HepG2 (cell line): Measurements from ENCODE around the gene RABGAP1L. TPM values are rescaled to one million over a fixed set of nuclear protein-coding genes. Genes with fewer than 3 reads are reported as not detected.

Source experiments
- ATAC-seq: fragments of 200-7000 bp; cut with Tn5 transposase; 3 replicates; pipeline ENCODE4 v1.9.1; 2020; ENCODE audit warnings: mild to moderate bottlenecking, moderate library complexity
- BruUV-seq: library from RNA; stranded (reverse); fragments of 400-500 nt; replicated peaks from 2 replicates; lab custom pipeline; 2021; lab: Mats Ljungman, UMichigan
- CTCF ChIA-PET: fragments of 300-600 bp; formaldehyde crosslinking; extraction: SDS; loops from one replicate; lab custom pipeline; 2021; ENCODE audit warnings: low total read pairs, inconsistent platforms, low intra/inter-chr PET ratio; lab: Yijun Ruan, JAX
- POLR2A ChIA-PET: fragments of 350-600 bp; sonication (Branson Sonifier 250); formaldehyde crosslinking; loops from one replicate; lab custom pipeline; 2020; ENCODE audit warnings: antibody characterized with exemption, inconsistent platforms; lab: Yijun Ruan, JAX
- DNase-seq: peaks from one replicate; pipeline ENCODE4 v3.0.0-alpha.2; 2015; ENCODE audit warnings: low spot score
- FAIRE-seq: peaks from 3 replicates; lab custom pipeline; 2011; peaks lifted over from hg19 to GRCh38; lab: Jason Lieb, UNC
- H2AFZ ChIP-seq: one replicate; pipeline ENCODE4 v1.6.1; 2011; ENCODE audit warnings: low read length, inconsistent platforms
- H3K27ac ChIP-seq: fragments of 300-600 bp; 3 replicates; pipeline ENCODE4 v1.8.0; 2011; ENCODE audit warnings: mixed run types, mild to moderate bottlenecking, mixed read lengths, low read length, inconsistent platforms; ENCODE audit not compliant: insufficient read depth; ENCODE audit errors: extremely low read length
- H3K27me3 ChIP-seq, 2 experiments: fragments of 200-600 bp in 1 of 2; 2 replicates in 1 of 2; 3 replicates in 1 of 2; pipeline versions ENCODE4 v1.6.0 to v1.8.0; 2011; ENCODE audit warnings: low read length in 2 of 2, mild to moderate bottlenecking in 2 of 2, moderate library complexity in 2 of 2, inconsistent platforms in 1 of 2; ENCODE audit not compliant: insufficient read depth in 2 of 2, control insufficient read depth in 1 of 2
- H3K36me3 ChIP-seq, 2 experiments: fragments of 200-600 bp in 1 of 2; replicated peaks in 1 of 2; 2 replicates in 1 of 2; 3 replicates in 1 of 2; pipeline versions ENCODE4 v1.5.1 to v1.8.0; 2011; ENCODE audit warnings: low read length in 2 of 2, inconsistent platforms in 1 of 2; ENCODE audit not compliant: insufficient read depth in 2 of 2, control insufficient read depth in 1 of 2
- H3K4me1 ChIP-seq: 2 replicates; pipeline ENCODE4 v1.5.1; 2012; ENCODE audit warnings: low read length, inconsistent platforms; ENCODE audit not compliant: insufficient read depth
- H3K4me2 ChIP-seq: 2 replicates; pipeline ENCODE4 v1.6.0; 2011; ENCODE audit warnings: low read depth, low read length, inconsistent platforms
- H3K4me3 ChIP-seq, 3 experiments: fragments of 200-600 bp in 1 of 3; sonication (generic), shearing (Covaris generic) in 1 of 3; replicated peaks in 1 of 3; 2 replicates each; pipeline ENCODE4 v1.5.1; 2011 to 2016; ENCODE audit warnings: low read length in 3 of 3, inconsistent platforms in 2 of 3, low read depth in 2 of 3, mild to moderate bottlenecking in 2 of 3, control low read depth in 1 of 3, mixed read lengths in 1 of 3; ENCODE audit not compliant: insufficient read depth in 1 of 3
- H3K79me2 ChIP-seq: one replicate; pipeline ENCODE4 v1.6.1; 2011; ENCODE audit warnings: low read length, inconsistent platforms; ENCODE audit not compliant: insufficient read depth
- H3K9ac ChIP-seq: 2 replicates; pipeline ENCODE4 v1.6.0; 2011; ENCODE audit warnings: mild to moderate bottlenecking, low read depth, low read length, inconsistent platforms; ENCODE audit not compliant: insufficient read depth
- H3K9me3 ChIP-seq: 2 replicates; pipeline ENCODE4 v1.5.1; 2012; ENCODE audit warnings: mild to moderate bottlenecking, low read length
- H4K20me1 ChIP-seq: 2 replicates; pipeline ENCODE4 v1.6.0; 2011; ENCODE audit warnings: inconsistent platforms, mild to moderate bottlenecking, low read length, moderate library complexity; ENCODE audit not compliant: insufficient read depth
- ERF ChIP-seq: IDR thresholded peaks from 2 replicates; pipeline ENCODE4 v1.6.1; 2018; ENCODE audit warnings: missing biosample characterization, missing genetic modification reagents
- HMG20A ChIP-seq: IDR thresholded peaks from 2 replicates; pipeline ENCODE4 v1.6.1; 2016; ENCODE audit warnings: borderline replicate concordance
- HNRNPUL1 ChIP-seq: fragments of 200-400 bp; formaldehyde crosslinking; IDR thresholded peaks from 2 replicates; pipeline ENCODE4 v1.6.1; 2017; ENCODE audit warnings: low read depth, mild to moderate bottlenecking, low read length, moderate library complexity
- KDM1A ChIP-seq: IDR thresholded peaks from 2 replicates; pipeline ENCODE4 v1.6.1; 2016; ENCODE audit warnings: missing compliant biosample characterization
- MAFK ChIP-seq, 2 experiments: IDR thresholded peaks in 1 of 2; conservative IDR thresholded peaks in 1 of 2; 2 replicates each; pipeline ENCODE4 v1.6.1; 2011; ENCODE audit warnings: improper control_type of control experiment in 2 of 2, low read length in 2 of 2
- NCOA5 ChIP-seq: sonication (generic); formaldehyde crosslinking; IDR thresholded peaks from 2 replicates; pipeline ENCODE4 v1.4.0; 2020; ENCODE audit warnings: missing genetic modification reagents
- PCBP1 ChIP-seq: fragments of 200-400 bp; formaldehyde crosslinking; IDR thresholded peaks from 2 replicates; pipeline ENCODE4 v1.6.1; 2017; ENCODE audit warnings: mild to moderate bottlenecking, low read depth, low read length, borderline replicate concordance
- POGZ ChIP-seq: sonication (generic); formaldehyde crosslinking; IDR thresholded peaks from 2 replicates; pipeline ENCODE4 v1.4.0; 2020; ENCODE audit warnings: mild to moderate bottlenecking, missing genetic modification reagents
- SOX5 ChIP-seq: IDR thresholded peaks from 2 replicates; pipeline ENCODE4 v1.6.1; 2016; ENCODE audit warnings: borderline replicate concordance
- SRSF4 ChIP-seq: fragments of 200-400 bp; formaldehyde crosslinking; IDR thresholded peaks from one replicate; pipeline ENCODE4 v1.6.1; 2018; ENCODE audit warnings: mild to moderate bottlenecking, low read depth, low read length, moderate library complexity; ENCODE audit not compliant: poor library complexity, severe bottlenecking
- STAG1 ChIP-seq: sonication (generic); formaldehyde crosslinking; IDR thresholded peaks from 2 replicates; pipeline ENCODE4 v1.4.0; 2020; ENCODE audit warnings: missing genetic modification reagents
- ZNF678 ChIP-seq: sonication (generic); formaldehyde crosslinking; IDR thresholded peaks from 2 replicates; pipeline ENCODE4 v1.4.0; 2020; ENCODE audit warnings: mild to moderate bottlenecking, missing genetic modification reagents
- WGBS: methylation state at CpG from one replicate; pipeline ENCODE4 v1.1.6; 2017; ENCODE audit warnings: low lambda C conversion rate; 5-methylcytosine and 5-hydroxymethylcytosine counted together
- in situ Hi-C: cut with HindIII; loops from 2 replicates; pipeline ENCODE4 v1.10.0; 2017; ENCODE audit warnings: low pct_unique_long_range_greater_than_20kb; ENCODE audit not compliant: extremely low pct_ligation_motif_present
- intact Hi-C: fragments of 100-400 bp; cut with micrococcal nuclease; formaldehyde crosslinking; loops from one replicate; pipeline ENCODE4 v1.10.0; 2022; ENCODE audit not compliant: unreplicated experiment
- polyA plus RNA-seq, 8 experiments: library from polyadenylated mRNA; depleted of rRNA in 3 of 8; stranded (reverse) in 7 of 8; unstranded in 1 of 8; fragments of >200 nt; fragmentation: Illumina TruSeq in 4 of 8; extraction: Trizol in 4 of 8; gene quantifications; 2 replicates each; pipeline versions ENCODE4 v1.2.1 to v1.2.3, GENCODE V29; 2011 to 2016; ENCODE audit warnings: low read depth in 4 of 8, missing spikeins in 1 of 8, mixed read lengths in 1 of 8; ENCODE audit not compliant: insufficient read depth in 1 of 8
- total RNA-seq, 5 experiments: library from RNA; depleted of rRNA; stranded (reverse); fragments of >200 nt; fragmentation: Illumina TruSeq; extraction: Trizol; gene quantifications; 2 replicates each; pipeline ENCODE4 v1.2.3, GENCODE V29; 2016; ENCODE audit warnings: low read depth in 1 of 5
- TF ChIP-seq, protein P1 (sequence below): sonication (generic); formaldehyde crosslinking; IDR thresholded peaks from 2 replicates; pipeline ENCODE4 v1.5.0; 2020; ENCODE audit warnings: mild to moderate bottlenecking, missing genetic modification reagents, moderate library complexity
- TF ChIP-seq, protein P2 (sequence below): conservative IDR thresholded peaks from 2 replicates; pipeline ENCODE4 v1.6.1; 2018; ENCODE audit warnings: missing genetic modification reagents
- TF ChIP-seq, protein P3 (sequence below): sonication (generic); formaldehyde crosslinking; IDR thresholded peaks from 2 replicates; pipeline ENCODE4 v1.4.0; 2020; ENCODE audit warnings: mild to moderate bottlenecking, low read depth, missing genetic modification reagents
- TF ChIP-seq, protein P4 (sequence below): sonication (generic); formaldehyde crosslinking; IDR thresholded peaks from 2 replicates; pipeline ENCODE4 v1.8.1; 2023; ENCODE audit warnings: mild to moderate bottlenecking, missing genetic modification reagents, borderline replicate concordance

The RABGAP1L gene
- total and polyA plus RNA-seq, 2 of the 13 experiments (the other 11 are each of a cell fraction or from before 2014, with no cell fraction given): 7.9 to 22.6 TPM

DNA sequence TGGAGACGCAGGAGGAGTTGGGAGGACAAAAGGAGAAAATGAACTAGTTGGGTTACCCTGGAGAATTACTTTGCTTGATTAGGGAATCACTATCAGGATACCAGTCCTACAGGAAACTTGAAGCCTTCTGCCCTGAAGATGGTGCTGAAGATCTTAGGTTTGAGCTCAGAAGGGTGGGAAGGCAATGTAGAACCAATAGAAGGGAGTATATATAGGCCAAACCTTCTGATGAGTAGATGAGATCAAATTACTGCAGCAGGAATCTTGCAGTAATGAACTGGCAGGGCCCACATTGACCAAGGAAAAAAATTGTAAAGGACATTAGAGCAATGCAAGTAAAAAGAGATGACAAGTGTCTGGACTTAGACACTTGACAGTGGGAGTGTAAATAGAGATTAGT, 724.1 kb downstream of the RABGAP1L start:
- no peaks in the 10 kb centered on the region for H3K79me2 ChIP-seq
- ATAC-seq: no peak; the same call in 2 of the 3 replicates
- intact Hi-C loops: loop anchor here (5.0 kb wide), 1 partner anchor 114 kb away; the partner anchor contains the start of gene CACYBP
- TF ChIP-seq ZNF678 (CRISPR knock-in tag) (no peak), SRSF4 (no peak), STAG1 (CRISPR knock-in tag) (peak; percentile 48)
- TF ChIP-seq, protein P1, sequence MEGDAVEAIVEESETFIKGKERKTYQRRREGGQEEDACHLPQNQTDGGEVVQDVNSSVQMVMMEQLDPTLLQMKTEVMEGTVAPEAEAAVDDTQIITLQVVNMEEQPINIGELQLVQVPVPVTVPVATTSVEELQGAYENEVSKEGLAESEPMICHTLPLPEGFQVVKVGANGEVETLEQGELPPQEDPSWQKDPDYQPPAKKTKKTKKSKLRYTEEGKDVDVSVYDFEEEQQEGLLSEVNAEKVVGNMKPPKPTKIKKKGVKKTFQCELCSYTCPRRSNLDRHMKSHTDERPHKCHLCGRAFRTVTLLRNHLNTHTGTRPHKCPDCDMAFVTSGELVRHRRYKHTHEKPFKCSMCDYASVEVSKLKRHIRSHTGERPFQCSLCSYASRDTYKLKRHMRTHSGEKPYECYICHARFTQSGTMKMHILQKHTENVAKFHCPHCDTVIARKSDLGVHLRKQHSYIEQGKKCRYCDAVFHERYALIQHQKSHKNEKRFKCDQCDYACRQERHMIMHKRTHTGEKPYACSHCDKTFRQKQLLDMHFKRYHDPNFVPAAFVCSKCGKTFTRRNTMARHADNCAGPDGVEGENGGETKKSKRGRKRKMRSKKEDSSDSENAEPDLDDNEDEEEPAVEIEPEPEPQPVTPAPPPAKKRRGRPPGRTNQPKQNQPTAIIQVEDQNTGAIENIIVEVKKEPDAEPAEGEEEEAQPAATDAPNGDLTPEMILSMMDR (CRISPR knock-in tag): peak; percentile 30
- TF ChIP-seq, all 625 proteins: peak for 2
- FAIRE-seq: no peak
- Histone ChIP-seq H3K9me3 (no peaks in the 10 kb centered on the region), H3K36me3 (no peaks in the 10 kb centered on the region), H3K27ac (no peak overlapping the region), H3K4me2 (no peak overlapping the region), H3K4me1 (no peaks in the 10 kb centered on the region), H3K9ac (no peak overlapping the region), H2AFZ (no peak overlapping the region), H4K20me1 (no peaks in the 10 kb centered on the region), H3K27me3 (no peaks in the 10 kb centered on the region; a peak in 1 of 5 replicates), H3K4me3 (no peak overlapping the region)
- ChIA-PET POLR2A (no interaction called here), CTCF (no interaction called here)
- in situ Hi-C loops: no loop called here
- TSS peak; percentile 39 for BruUV-seq
- DNase-seq: peak; percentile 13
- 79% methylated on average over 1 of the region's 1 CpG for WGBS

DNA sequence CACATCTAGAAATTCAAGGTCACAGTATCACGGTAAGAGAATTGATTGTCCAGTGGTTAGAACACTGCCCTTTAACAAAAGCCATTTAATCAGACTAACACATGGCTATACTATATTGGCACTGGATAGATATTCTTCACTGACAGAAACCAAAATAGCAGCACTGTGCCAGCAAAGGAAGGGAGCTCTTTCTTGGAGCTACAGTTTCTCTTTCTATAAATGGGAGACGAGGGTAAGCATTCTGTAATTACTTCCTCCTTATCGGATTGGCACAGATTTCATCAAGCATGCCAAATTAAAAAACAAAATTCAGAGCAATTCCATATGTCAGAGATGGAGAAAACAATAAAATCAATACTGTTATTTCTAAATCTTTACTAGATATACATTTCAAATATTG, 724.7 kb downstream of the RABGAP1L start:
- Histone ChIP-seq H3K4me1 (no peaks in the 10 kb centered on the region), H3K27me3 (no peaks in the 10 kb centered on the region; a peak in 1 of 5 replicates), H3K9ac (no peak overlapping the region), H3K9me3 (no peaks in the 10 kb centered on the region), H2AFZ (no peak overlapping the region), H3K36me3 (no peaks in the 10 kb centered on the region), H4K20me1 (no peaks in the 10 kb centered on the region), H3K27ac (no peak overlapping the region), H3K4me2 (no peak overlapping the region), H3K79me2 (no peaks in the 10 kb centered on the region), H3K4me3 (no peak overlapping the region)
- DNase-seq: no peak
- no peak for ATAC-seq
- ChIA-PET CTCF (no interaction called here), POLR2A (no interaction called here)
- in situ Hi-C loops: no loop called here
- 91% methylated on average over 3 of the region's 3 CpGs for WGBS
- FAIRE-seq: no peak
- no TSS peak for BruUV-seq
- intact Hi-C loops: loop anchor here (5.0 kb wide), 1 partner anchor 113 kb away; the partner anchor contains the start of gene CACYBP
- no peak for TF ChIP-seq MAFK (conservative IDR thresholded peaks at IDR 0.05 in 1 of 2, IDR thresholded peaks at IDR 0.05 in 1 of 2; ENCODE audit: low read length in 2 of 2)
- TF ChIP-seq NCOA5: no peak
- no peak for TF ChIP-seq ERF
- TF ChIP-seq, protein P2, sequence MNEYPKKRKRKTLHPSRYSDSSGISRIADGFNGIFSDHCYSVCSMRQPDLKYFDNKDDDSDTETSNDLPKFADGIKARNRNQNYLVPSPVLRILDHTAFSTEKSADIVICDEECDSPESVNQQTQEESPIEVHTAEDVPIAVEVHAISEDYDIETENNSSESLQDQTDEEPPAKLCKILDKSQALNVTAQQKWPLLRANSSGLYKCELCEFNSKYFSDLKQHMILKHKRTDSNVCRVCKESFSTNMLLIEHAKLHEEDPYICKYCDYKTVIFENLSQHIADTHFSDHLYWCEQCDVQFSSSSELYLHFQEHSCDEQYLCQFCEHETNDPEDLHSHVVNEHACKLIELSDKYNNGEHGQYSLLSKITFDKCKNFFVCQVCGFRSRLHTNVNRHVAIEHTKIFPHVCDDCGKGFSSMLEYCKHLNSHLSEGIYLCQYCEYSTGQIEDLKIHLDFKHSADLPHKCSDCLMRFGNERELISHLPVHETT (CRISPR knock-in tag): no peak
- TF ChIP-seq, protein P3, sequence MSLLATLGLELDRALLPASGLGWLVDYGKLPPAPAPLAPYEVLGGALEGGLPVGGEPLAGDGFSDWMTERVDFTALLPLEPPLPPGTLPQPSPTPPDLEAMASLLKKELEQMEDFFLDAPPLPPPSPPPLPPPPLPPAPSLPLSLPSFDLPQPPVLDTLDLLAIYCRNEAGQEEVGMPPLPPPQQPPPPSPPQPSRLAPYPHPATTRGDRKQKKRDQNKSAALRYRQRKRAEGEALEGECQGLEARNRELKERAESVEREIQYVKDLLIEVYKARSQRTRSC (CRISPR knock-in tag): no peak
- TF ChIP-seq HMG20A (CRISPR knock-in tag): no peak
- TF ChIP-seq PCBP1: no peak
- no peak for TF ChIP-seq SOX5 (CRISPR knock-in tag)
- no peak for TF ChIP-seq HNRNPUL1
- no peak for TF ChIP-seq POGZ (CRISPR knock-in tag)
- TF ChIP-seq, protein P4, sequence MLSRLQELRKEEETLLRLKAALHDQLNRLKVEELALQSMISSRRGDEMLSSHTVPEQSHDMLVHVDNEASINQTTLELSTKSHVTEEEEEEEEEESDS (CRISPR knock-in tag): no peak
- TF ChIP-seq KDM1A: no peak
